Endothelial cell (in vitro differentiated cells): ENCODE results near the gene COL1A1. TPM values are rescaled to one million over a fixed set of nuclear protein-coding genes. Genes with fewer than 3 reads are reported as not detected.

Source experiments
- DNase-seq: peaks from one replicate; pipeline ENCODE4 v3.0.0; 2021; ENCODE audit warnings: low spot score
- H3K27ac Mint-ChIP-seq: one replicate; pipeline ENCODE4 v1.8.0; 2021; ENCODE audit warnings: mixed read lengths, inconsistent platforms; ENCODE audit not compliant: unreplicated experiment
- H3K27me3 Mint-ChIP-seq: one replicate; pipeline ENCODE4 v1.8.0; 2021; ENCODE audit warnings: mild to moderate bottlenecking, moderate library complexity, mixed read lengths, inconsistent platforms; ENCODE audit not compliant: unreplicated experiment
- H3K36me3 Mint-ChIP-seq: one replicate; pipeline ENCODE4 v1.8.0; 2021; ENCODE audit warnings: mild to moderate bottlenecking, low read depth, mixed read lengths, inconsistent platforms; ENCODE audit not compliant: unreplicated experiment
- H3K4me1 Mint-ChIP-seq: one replicate; pipeline ENCODE4 v1.8.0; 2021; ENCODE audit warnings: mild to moderate bottlenecking, mixed read lengths, inconsistent platforms; ENCODE audit not compliant: unreplicated experiment
- H3K4me3 Mint-ChIP-seq: one replicate; pipeline ENCODE4 v1.8.0; 2021; ENCODE audit warnings: mild to moderate bottlenecking, mixed read lengths, inconsistent platforms; ENCODE audit not compliant: unreplicated experiment
- H3K9me3 Mint-ChIP-seq: one replicate; pipeline ENCODE4 v1.8.0; 2021; ENCODE audit warnings: mixed read lengths, inconsistent platforms; ENCODE audit not compliant: unreplicated experiment
- CTCF ChIP-seq: fragments of 200-600 bp; sonication (generic); IDR thresholded peaks from one replicate; pipeline ENCODE4 v1.5.0; 2021; ENCODE audit warnings: antibody characterized with exemption; ENCODE audit not compliant: unreplicated experiment
- total RNA-seq: library from RNA; stranded (reverse); fragmentation: NEBNext Ultra II Directional; extraction: Animal tissue kit (Norgen Biotek cat#: 25700); gene quantifications from one replicate; pipeline ENCODE4 v1.2.1, GENCODE V29; 2021; ENCODE audit not compliant: unreplicated experiment

Gene COL1A1
- total RNA-seq, 1 donor from 2014 or later: 6.8 TPM

GRCh38 chr17:50165466-50165865 lies 36.0 kb downstream of the COL1A1 start:
- DNase-seq: no peak
- Mint-ChIP-seq H3K9me3 (no peaks in the 10 kb centered on the region), H3K27me3 (peaks cover 11% of the 10 kb centered on the region), H3K36me3 (peaks cover 8% of the 10 kb centered on the region), H3K27ac (peak overlapping the region; percentile 52), H3K4me1 (peaks cover 21% of the 10 kb centered on the region), H3K4me3 (no peak overlapping the region)
- TF ChIP-seq CTCF: no peak

- Mint-ChIP-seq H3K9me3 (no peaks in the 10 kb centered on the region), H3K36me3 (peaks cover 8% of the 10 kb centered on the region), H3K27ac (peak overlapping the region; percentile 52), H3K27me3 (peaks cover 11% of the 10 kb centered on the region), H3K4me1 (peaks cover 21% of the 10 kb centered on the region), H3K4me3 (no peak overlapping the region)
- TF ChIP-seq CTCF: no peak
- DNase-seq: no peak
Measured at GRCh38 chr17:50165066-50165465, 36.4 kb downstream of the COL1A1 start.

- H3K9me3 Mint-ChIP-seq: no peaks in the 10 kb centered on the region
- no peak overlapping the region for H3K27ac Mint-ChIP-seq
- DNase-seq: no peak
- H3K36me3 Mint-ChIP-seq: peaks cover 8% of the 10 kb centered on the region
- H3K4me3 Mint-ChIP-seq: no peak overlapping the region
- H3K4me1 Mint-ChIP-seq: peaks cover 21% of the 10 kb centered on the region
- no peak for TF ChIP-seq CTCF
- H3K27me3 Mint-ChIP-seq: peaks cover 11% of the 10 kb centered on the region
Measured at GRCh38 chr17:50164697-50164988, 36.8 kb downstream of the COL1A1 start.

GRCh38 chr17:50163843-50164696 lies 37.4 kb downstream of the COL1A1 start:
- Mint-ChIP-seq H3K27me3 (peaks cover 8% of the 10 kb centered on the region), H3K27ac (peak overlapping the region; percentile 70), H3K4me1 (peaks cover 21% of the 10 kb centered on the region), H3K36me3 (peaks cover 4% of the 10 kb centered on the region), H3K9me3 (no peaks in the 10 kb centered on the region), H3K4me3 (no peak overlapping the region)
- no peak for TF ChIP-seq CTCF
- DNase-seq: no peak

GRCh38 chr17:50162466-50163254 lies 38.8 kb downstream of the COL1A1 start:
- H3K4me3 Mint-ChIP-seq: no peak overlapping the region
- H3K4me1 Mint-ChIP-seq: peaks cover 17% of the 10 kb centered on the region
- H3K36me3 Mint-ChIP-seq: peaks cover 4% of the 10 kb centered on the region
- no peak for TF ChIP-seq CTCF
- DNase-seq: no peak
- H3K27ac Mint-ChIP-seq: peak overlapping the region; percentile 7
- no peaks in the 10 kb centered on the region for H3K9me3 Mint-ChIP-seq
- peaks cover 8% of the 10 kb centered on the region for H3K27me3 Mint-ChIP-seq
